ENCODE measurements around the gene SBK3. TPM values are rescaled to one million over a fixed set of nuclear protein-coding genes. Genes with fewer than 3 reads are reported as not detected.
A peak's percentile ranks its signal among the peaks of the same experiment; 100 is the strongest.

SBK3 gene
- total and polyA plus RNA-seq, 4 donors, result 0.81 to 1.2 TPM; not detected in 2

DNA sequence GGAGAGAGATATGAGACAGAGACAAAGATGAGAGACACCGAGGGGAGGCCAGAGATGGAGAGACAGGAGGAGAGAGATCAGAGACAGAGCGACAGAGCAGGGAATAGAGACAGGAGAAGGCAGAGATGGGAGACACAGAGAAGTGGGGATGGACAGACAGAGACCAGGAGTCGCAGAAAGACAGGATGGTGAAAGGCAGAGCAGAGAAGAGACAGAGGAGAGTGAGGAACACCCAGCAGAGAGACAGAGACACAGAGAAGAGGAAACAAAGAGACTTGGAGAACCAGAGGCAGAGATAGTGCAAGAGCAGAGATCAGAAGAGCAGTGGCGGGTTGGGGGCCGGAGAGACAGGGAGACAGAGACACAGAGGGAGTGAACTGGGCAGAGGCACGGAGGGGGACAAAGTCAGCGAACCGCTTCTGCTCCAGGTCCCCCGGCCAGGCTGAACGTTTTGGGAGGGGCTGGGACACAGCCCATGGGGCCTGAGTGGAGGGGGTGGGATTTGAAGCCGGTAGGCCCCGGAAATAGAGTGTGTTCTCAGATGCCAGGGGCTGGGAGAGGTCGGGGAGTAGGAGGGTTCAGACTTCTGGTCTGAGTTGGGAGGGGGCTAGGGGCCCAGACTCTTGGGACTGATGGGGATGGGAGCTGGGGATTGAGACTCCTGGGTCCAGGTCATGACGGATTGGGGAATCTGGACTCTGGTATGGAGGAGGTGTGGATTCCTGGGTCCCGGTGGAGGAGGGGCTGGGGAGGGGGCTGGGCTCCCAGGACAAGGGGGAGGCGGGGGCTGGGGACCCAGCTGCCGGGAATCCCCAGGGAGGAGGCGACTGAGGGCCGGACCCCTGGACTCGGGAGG, 34.7 kb upstream of the SBK3 start:
- Histone ChIP-seq H3K9me3 (ENCODE audit: control insufficient read depth in 4 of 4, insufficient read depth in 3 of 4, low read length in 3 of 4) (peaks cover 0 to 5% (median 0%) of the 10 kb centered on the region in 4 donors), H3K36me3 (ENCODE audit: control insufficient read depth in 4 of 4, insufficient read depth in 4 of 4, low read length in 4 of 4) (peaks cover 5 to 20% (median 6%) of the 10 kb centered on the region in 4 donors), H3K4me1 (ENCODE audit: control insufficient read depth in 5 of 5, insufficient read depth in 5 of 5, low read length in 5 of 5) (peaks cover 3 to 11% (median 4%) of the 10 kb centered on the region in 5 donors), H3K27me3 (ENCODE audit: control insufficient read depth in 3 of 3, insufficient read depth in 3 of 3, low read length in 2 of 3) (no peaks in the 10 kb centered on the region), H3K4me3 (peak overlapping the region; percentile 52), H3K9ac (ENCODE audit: insufficient read depth in 1 of 2, low read length in 2 of 2) (peak overlapping the region; percentile 80 to 86), H3K27ac (ENCODE audit: low read depth in 1 of 2, low read length in 1 of 2) (peak overlapping the region; percentile 55 to 85)
- DNase-seq, result peak; percentile 50 to 66 (median 63)
- no peak for ATAC-seq (ENCODE audit: insufficient read depth, low FRiP score)
- 12 to 14% methylated on average over 18 to 20 of the region's 20 CpGs for WGBS, 2 donors
- TF ChIP-seq, protein P1, sequence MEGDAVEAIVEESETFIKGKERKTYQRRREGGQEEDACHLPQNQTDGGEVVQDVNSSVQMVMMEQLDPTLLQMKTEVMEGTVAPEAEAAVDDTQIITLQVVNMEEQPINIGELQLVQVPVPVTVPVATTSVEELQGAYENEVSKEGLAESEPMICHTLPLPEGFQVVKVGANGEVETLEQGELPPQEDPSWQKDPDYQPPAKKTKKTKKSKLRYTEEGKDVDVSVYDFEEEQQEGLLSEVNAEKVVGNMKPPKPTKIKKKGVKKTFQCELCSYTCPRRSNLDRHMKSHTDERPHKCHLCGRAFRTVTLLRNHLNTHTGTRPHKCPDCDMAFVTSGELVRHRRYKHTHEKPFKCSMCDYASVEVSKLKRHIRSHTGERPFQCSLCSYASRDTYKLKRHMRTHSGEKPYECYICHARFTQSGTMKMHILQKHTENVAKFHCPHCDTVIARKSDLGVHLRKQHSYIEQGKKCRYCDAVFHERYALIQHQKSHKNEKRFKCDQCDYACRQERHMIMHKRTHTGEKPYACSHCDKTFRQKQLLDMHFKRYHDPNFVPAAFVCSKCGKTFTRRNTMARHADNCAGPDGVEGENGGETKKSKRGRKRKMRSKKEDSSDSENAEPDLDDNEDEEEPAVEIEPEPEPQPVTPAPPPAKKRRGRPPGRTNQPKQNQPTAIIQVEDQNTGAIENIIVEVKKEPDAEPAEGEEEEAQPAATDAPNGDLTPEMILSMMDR (IDR thresholded peaks at IDR 0.05; ENCODE audit: control extremely low read depth, extremely low read depth), result no peak

DNA sequence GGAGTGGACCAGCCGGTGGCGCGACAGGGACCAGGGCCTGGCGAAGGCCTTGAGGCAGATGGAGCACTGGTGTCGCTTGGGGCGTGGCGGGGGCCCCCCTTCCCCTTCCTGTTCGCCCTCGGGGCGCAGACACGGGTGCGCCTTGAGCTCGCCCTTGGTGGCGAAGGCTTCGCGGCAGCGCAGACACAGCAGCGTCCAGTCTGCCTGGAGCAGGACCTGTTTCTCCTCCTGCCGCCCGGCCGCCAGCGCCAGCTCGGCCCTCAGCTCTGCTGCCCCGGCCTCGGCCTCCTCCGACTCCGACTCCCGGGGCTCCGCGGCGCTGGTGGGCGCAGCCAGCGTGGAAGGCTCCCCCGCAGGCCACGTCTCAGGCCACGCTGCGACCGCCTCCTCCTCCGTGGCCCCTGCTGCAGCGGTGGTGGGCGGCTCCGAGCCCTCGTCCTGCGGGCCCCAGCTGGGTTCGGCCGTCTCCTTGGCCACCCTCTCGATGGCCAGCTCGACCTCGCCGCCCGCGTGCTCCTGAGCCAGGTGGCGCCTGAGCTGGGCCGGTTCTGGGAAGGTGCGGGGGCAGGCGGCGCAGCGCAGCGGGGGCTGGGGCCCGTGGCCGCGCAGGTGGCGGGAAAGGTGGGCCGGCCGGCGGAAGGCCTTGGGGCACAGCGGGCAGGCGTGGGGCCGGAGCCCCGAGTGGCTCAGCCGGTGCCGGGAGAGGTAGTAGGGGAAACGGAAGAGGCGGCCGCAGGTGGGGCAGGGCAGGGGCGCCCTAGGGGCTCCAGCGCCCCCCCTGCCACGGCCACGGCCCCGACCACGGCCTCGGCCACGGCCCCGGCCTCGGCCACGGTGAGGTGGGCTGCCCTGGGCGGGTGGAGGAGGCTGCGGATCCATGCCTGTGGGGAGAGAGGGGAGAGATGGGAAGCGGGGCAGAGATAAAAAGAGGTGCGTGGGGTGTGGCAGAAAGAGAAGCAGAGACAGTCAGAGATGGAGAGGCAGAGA, 33.7 kb upstream of the SBK3 start:
- H3K9ac ChIP-seq (ENCODE audit: insufficient read depth in 1 of 2, low read length in 2 of 2), result peak overlapping the region; percentile 80 to 86
- no peak for DNase-seq
- TF ChIP-seq, protein P1 (IDR thresholded peaks at IDR 0.05; ENCODE audit: control extremely low read depth, extremely low read depth), result no peak

DNA sequence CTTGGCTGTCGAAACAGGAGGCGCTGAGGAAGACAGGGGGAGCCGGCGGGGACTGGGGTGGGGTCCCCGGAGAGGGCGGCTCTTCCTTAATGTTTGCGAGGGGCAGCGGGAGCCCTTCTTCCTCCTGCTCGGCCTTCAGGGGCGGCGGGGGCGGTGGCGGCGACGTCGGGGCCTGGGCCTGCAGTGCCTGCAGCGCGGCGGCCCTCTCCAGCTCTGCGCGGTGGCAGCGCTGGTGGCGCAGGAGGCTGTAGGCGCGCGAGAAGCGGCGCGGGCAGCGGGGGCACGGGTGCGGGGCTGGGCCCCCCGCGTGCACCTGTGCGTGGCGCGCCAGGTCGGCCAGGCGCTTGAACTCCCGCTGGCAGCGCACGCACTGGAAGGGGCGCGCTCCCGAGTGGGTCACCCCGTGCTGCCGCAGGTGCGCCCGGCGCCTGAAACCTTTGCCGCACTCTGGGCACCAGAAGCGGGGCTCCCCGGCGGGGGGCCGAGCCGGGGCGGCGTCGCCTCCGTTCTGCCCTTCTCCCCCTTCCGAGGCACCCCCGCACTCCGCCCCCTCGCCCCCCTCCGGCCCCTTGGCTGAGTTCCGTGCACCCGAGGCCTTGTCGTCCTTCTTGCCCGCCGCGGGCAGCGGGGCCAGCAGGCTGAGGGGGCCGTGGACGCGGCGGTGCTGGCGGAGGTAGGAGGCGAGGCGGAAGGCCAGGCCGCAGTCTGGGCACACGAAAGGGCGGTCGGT, 32.9 kb upstream of the SBK3 start:
- no peak for ATAC-seq (ENCODE audit: insufficient read depth, low FRiP score)
- H3K9me3 ChIP-seq (ENCODE audit: control insufficient read depth in 4 of 4, insufficient read depth in 3 of 4, low read length in 3 of 4), result peaks cover 0 to 5% (median 0%) of the 10 kb centered on the region in 4 donors
- no peak for DNase-seq
- H3K9ac ChIP-seq (ENCODE audit: insufficient read depth in 1 of 2, low read length in 2 of 2), result no peak overlapping the region
- H3K27ac ChIP-seq (ENCODE audit: low read depth in 1 of 2, low read length in 1 of 2), result no peak overlapping the region
- WGBS, 2 donors, result 96% methylated on average over 75 to 83 of the region's 83 CpGs
- peaks cover 5 to 20% (median 6%) of the 10 kb centered on the region in 4 donors for H3K36me3 ChIP-seq (ENCODE audit: control insufficient read depth in 4 of 4, insufficient read depth in 4 of 4, low read length in 4 of 4)
- no peak overlapping the region for H3K4me3 ChIP-seq
- H3K27me3 ChIP-seq (ENCODE audit: control insufficient read depth in 3 of 3, insufficient read depth in 3 of 3, low read length in 2 of 3), result no peaks in the 10 kb centered on the region
- peaks cover 3 to 11% (median 4%) of the 10 kb centered on the region in 5 donors for H3K4me1 ChIP-seq (ENCODE audit: control insufficient read depth in 5 of 5, insufficient read depth in 5 of 5, low read length in 5 of 5)
- TF ChIP-seq, protein P1 (IDR thresholded peaks at IDR 0.05; ENCODE audit: control extremely low read depth, extremely low read depth), result no peak

More for the DNA sequence above, 33.7 kb upstream of the SBK3 start:
- Histone ChIP-seq H3K27ac (ENCODE audit: low read depth in 1 of 2, low read length in 1 of 2) (peak overlapping the region in 1 of 2 donors; percentile 55), H3K9me3 (ENCODE audit: control insufficient read depth in 4 of 4, insufficient read depth in 3 of 4, low read length in 3 of 4) (peaks cover 0 to 5% (median 0%) of the 10 kb centered on the region in 4 donors), H3K4me1 (ENCODE audit: control insufficient read depth in 5 of 5, insufficient read depth in 5 of 5, low read length in 5 of 5) (peaks cover 3 to 11% (median 4%) of the 10 kb centered on the region in 5 donors), H3K36me3 (ENCODE audit: control insufficient read depth in 4 of 4, insufficient read depth in 4 of 4, low read length in 4 of 4) (peaks cover 5 to 20% (median 6%) of the 10 kb centered on the region in 4 donors), H3K27me3 (ENCODE audit: control insufficient read depth in 3 of 3, insufficient read depth in 3 of 3, low read length in 2 of 3) (no peaks in the 10 kb centered on the region), H3K4me3 (no peak overlapping the region)
- 94 to 95% methylated on average over 83 to 90 of the region's 90 CpGs for WGBS, 2 donors
- ATAC-seq (ENCODE audit: insufficient read depth, low FRiP score), result no peak
